HepG2 (cell line): Measurements from ENCODE around the gene CEP128. TPM values are rescaled to one million over a fixed set of nuclear protein-coding genes. Genes with fewer than 3 reads are reported as not detected.

Source experiments
- ATAC-seq: fragments of 200-7000 bp; cut with Tn5 transposase; 3 replicates; pipeline ENCODE4 v1.9.1; 2020; ENCODE audit warnings: mild to moderate bottlenecking, moderate library complexity
- BruUV-seq: library from RNA; stranded (reverse); fragments of 400-500 nt; replicated peaks from 2 replicates; lab custom pipeline; 2021; lab: Mats Ljungman, UMichigan
- CTCF ChIA-PET: fragments of 300-600 bp; formaldehyde crosslinking; extraction: SDS; loops from one replicate; lab custom pipeline; 2021; ENCODE audit warnings: low total read pairs, inconsistent platforms, low intra/inter-chr PET ratio; lab: Yijun Ruan, JAX
- POLR2A ChIA-PET: fragments of 350-600 bp; sonication (Branson Sonifier 250); formaldehyde crosslinking; loops from one replicate; lab custom pipeline; 2020; ENCODE audit warnings: antibody characterized with exemption, inconsistent platforms; lab: Yijun Ruan, JAX
- DNase-seq: peaks from one replicate; pipeline ENCODE4 v3.0.0-alpha.2; 2015; ENCODE audit warnings: low spot score
- FAIRE-seq: peaks from 3 replicates; lab custom pipeline; 2011; peaks lifted over from hg19 to GRCh38; lab: Jason Lieb, UNC
- H2AFZ ChIP-seq: one replicate; pipeline ENCODE4 v1.6.1; 2011; ENCODE audit warnings: low read length, inconsistent platforms
- H3K27ac ChIP-seq: fragments of 300-600 bp; 3 replicates; pipeline ENCODE4 v1.8.0; 2011; ENCODE audit warnings: mixed run types, mild to moderate bottlenecking, mixed read lengths, low read length, inconsistent platforms; ENCODE audit not compliant: insufficient read depth; ENCODE audit errors: extremely low read length
- H3K27me3 ChIP-seq, 2 experiments: fragments of 200-600 bp in 1 of 2; 2 replicates in 1 of 2; 3 replicates in 1 of 2; pipeline versions ENCODE4 v1.6.0 to v1.8.0; 2011; ENCODE audit warnings: low read length in 2 of 2, mild to moderate bottlenecking in 2 of 2, moderate library complexity in 2 of 2, inconsistent platforms in 1 of 2; ENCODE audit not compliant: insufficient read depth in 2 of 2, control insufficient read depth in 1 of 2
- H3K36me3 ChIP-seq, 2 experiments: fragments of 200-600 bp in 1 of 2; replicated peaks in 1 of 2; 2 replicates in 1 of 2; 3 replicates in 1 of 2; pipeline versions ENCODE4 v1.5.1 to v1.8.0; 2011; ENCODE audit warnings: low read length in 2 of 2, inconsistent platforms in 1 of 2; ENCODE audit not compliant: insufficient read depth in 2 of 2, control insufficient read depth in 1 of 2
- H3K4me1 ChIP-seq: 2 replicates; pipeline ENCODE4 v1.5.1; 2012; ENCODE audit warnings: low read length, inconsistent platforms; ENCODE audit not compliant: insufficient read depth
- H3K4me2 ChIP-seq: 2 replicates; pipeline ENCODE4 v1.6.0; 2011; ENCODE audit warnings: low read depth, low read length, inconsistent platforms
- H3K4me3 ChIP-seq, 3 experiments: fragments of 200-600 bp in 1 of 3; sonication (generic), shearing (Covaris generic) in 1 of 3; replicated peaks in 1 of 3; 2 replicates each; pipeline ENCODE4 v1.5.1; 2011 to 2016; ENCODE audit warnings: low read length in 3 of 3, inconsistent platforms in 2 of 3, low read depth in 2 of 3, mild to moderate bottlenecking in 2 of 3, control low read depth in 1 of 3, mixed read lengths in 1 of 3; ENCODE audit not compliant: insufficient read depth in 1 of 3
- H3K79me2 ChIP-seq: one replicate; pipeline ENCODE4 v1.6.1; 2011; ENCODE audit warnings: low read length, inconsistent platforms; ENCODE audit not compliant: insufficient read depth
- H3K9ac ChIP-seq: 2 replicates; pipeline ENCODE4 v1.6.0; 2011; ENCODE audit warnings: mild to moderate bottlenecking, low read depth, low read length, inconsistent platforms; ENCODE audit not compliant: insufficient read depth
- H3K9me3 ChIP-seq: 2 replicates; pipeline ENCODE4 v1.5.1; 2012; ENCODE audit warnings: mild to moderate bottlenecking, low read length
- H4K20me1 ChIP-seq: 2 replicates; pipeline ENCODE4 v1.6.0; 2011; ENCODE audit warnings: inconsistent platforms, mild to moderate bottlenecking, low read length, moderate library complexity; ENCODE audit not compliant: insufficient read depth
- ASH2L ChIP-seq: fragments of 300-600, 200-600 bp; sonication (generic); IDR thresholded peaks from 2 replicates; pipeline ENCODE4 v1.7.0; 2017; ENCODE audit warnings: low read depth, mild to moderate bottlenecking, moderate library complexity, mixed read lengths, low read length; ENCODE audit not compliant: insufficient read length
- RAD51 ChIP-seq: fragments of 450-650 bp; IDR thresholded peaks from 2 replicates; pipeline ENCODE4 v1.6.1; 2016; ENCODE audit warnings: borderline replicate concordance
- SMARCE1 ChIP-seq: fragments of 450-650 bp; IDR thresholded peaks from 2 replicates; pipeline ENCODE4 v1.6.1; 2017; ENCODE audit warnings: borderline replicate concordance
- SSRP1 ChIP-seq: IDR thresholded peaks from 2 replicates; pipeline ENCODE4 v1.6.1; 2016; ENCODE audit warnings: control low read depth
- SYNCRIP ChIP-seq: fragments of 200-400 bp; formaldehyde crosslinking; IDR thresholded peaks from 2 replicates; pipeline ENCODE4 v1.6.1; 2018; ENCODE audit warnings: mild to moderate bottlenecking, low read depth, low read length; ENCODE audit not compliant: insufficient read depth
- ZNF572 ChIP-seq: sonication (generic); formaldehyde crosslinking; IDR thresholded peaks from 2 replicates; pipeline ENCODE4 v1.5.1; 2020; ENCODE audit warnings: mild to moderate bottlenecking, missing genetic modification reagents
- WGBS: methylation state at CpG from one replicate; pipeline ENCODE4 v1.1.6; 2017; ENCODE audit warnings: low lambda C conversion rate; 5-methylcytosine and 5-hydroxymethylcytosine counted together
- in situ Hi-C: cut with HindIII; loops from 2 replicates; pipeline ENCODE4 v1.10.0; 2017; ENCODE audit warnings: low pct_unique_long_range_greater_than_20kb; ENCODE audit not compliant: extremely low pct_ligation_motif_present
- intact Hi-C: fragments of 100-400 bp; cut with micrococcal nuclease; formaldehyde crosslinking; loops from one replicate; pipeline ENCODE4 v1.10.0; 2022; ENCODE audit not compliant: unreplicated experiment
- polyA plus RNA-seq, 8 experiments: library from polyadenylated mRNA; depleted of rRNA in 3 of 8; stranded (reverse) in 7 of 8; unstranded in 1 of 8; fragments of >200 nt; fragmentation: Illumina TruSeq in 4 of 8; extraction: Trizol in 4 of 8; gene quantifications; 2 replicates each; pipeline versions ENCODE4 v1.2.1 to v1.2.3, GENCODE V29; 2011 to 2016; ENCODE audit warnings: low read depth in 4 of 8, missing spikeins in 1 of 8, mixed read lengths in 1 of 8; ENCODE audit not compliant: insufficient read depth in 1 of 8
- total RNA-seq, 5 experiments: library from RNA; depleted of rRNA; stranded (reverse); fragments of >200 nt; fragmentation: Illumina TruSeq; extraction: Trizol; gene quantifications; 2 replicates each; pipeline ENCODE4 v1.2.3, GENCODE V29; 2016; ENCODE audit warnings: low read depth in 1 of 5
- TF ChIP-seq, protein P1 (sequence below), 2 experiments: IDR thresholded peaks; 2 replicates each; pipeline ENCODE4 v1.6.1; 2011 to 2012; ENCODE audit warnings: low read length in 2 of 2, borderline replicate concordance in 1 of 2, low read depth in 1 of 2, mild to moderate bottlenecking in 1 of 2, moderate library complexity in 1 of 2
- TF ChIP-seq, protein P2 (sequence below): sonication (generic); formaldehyde crosslinking; IDR thresholded peaks from 2 replicates; pipeline ENCODE4 v1.8.1; 2023; ENCODE audit warnings: mild to moderate bottlenecking, missing genetic modification reagents

CEP128 gene
- total and polyA plus RNA-seq, 2 of the 13 experiments (the other 11 are each of a cell fraction or from before 2014, with no cell fraction given), result 1.3 to 7.5 TPM

DNA sequence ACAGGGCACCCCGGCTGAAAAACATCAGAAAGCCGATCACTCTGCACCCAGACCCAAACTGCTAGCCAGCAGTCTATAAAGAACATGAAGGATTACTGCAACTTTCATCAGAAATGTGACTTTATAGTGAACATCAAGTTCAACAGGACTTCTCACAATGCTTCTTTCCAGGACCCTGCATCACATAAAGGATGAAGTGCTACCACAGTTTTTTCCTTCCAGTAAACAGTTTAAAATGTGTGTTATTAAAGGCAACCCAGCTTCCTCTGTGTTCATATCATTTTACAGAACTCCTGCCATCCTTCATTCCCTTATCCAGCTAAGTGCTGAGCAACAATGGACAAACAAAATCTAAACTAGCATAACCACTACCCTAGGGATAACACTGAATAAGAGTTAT is 449.9 kb downstream of the CEP128 start:
- no peak overlapping the region for H2AFZ ChIP-seq
- no TSS peak for BruUV-seq
- no peaks in the 10 kb centered on the region for H3K9me3 ChIP-seq
- intact Hi-C loops, result no loop called here
- FAIRE-seq (no peak), DNase-seq (no peak), ATAC-seq (no peak)
- WGBS, result 50% methylated on average over 2 of the region's 2 CpGs
- no peak overlapping the region for H3K9ac ChIP-seq
- no peaks in the 10 kb centered on the region for H4K20me1 ChIP-seq
- no peak overlapping the region for H3K4me3 ChIP-seq
- in situ Hi-C loops, result no loop called here
- no peaks in the 10 kb centered on the region for H3K79me2 ChIP-seq
- H3K4me2 ChIP-seq, result no peak overlapping the region
- ChIA-PET POLR2A (no interaction called here), CTCF (no interaction called here)
- no peaks in the 10 kb centered on the region for H3K36me3 ChIP-seq
- H3K27ac ChIP-seq, result no peak overlapping the region
- H3K27me3 ChIP-seq, result no peaks in the 10 kb centered on the region
- TF ChIP-seq RAD51, result no peak
- no peak for TF ChIP-seq SMARCE1
- no peak for TF ChIP-seq SSRP1 (CRISPR knock-in tag)
- TF ChIP-seq ZNF572, result no peak
- TF ChIP-seq ASH2L, result no peak
- TF ChIP-seq, protein P1, sequence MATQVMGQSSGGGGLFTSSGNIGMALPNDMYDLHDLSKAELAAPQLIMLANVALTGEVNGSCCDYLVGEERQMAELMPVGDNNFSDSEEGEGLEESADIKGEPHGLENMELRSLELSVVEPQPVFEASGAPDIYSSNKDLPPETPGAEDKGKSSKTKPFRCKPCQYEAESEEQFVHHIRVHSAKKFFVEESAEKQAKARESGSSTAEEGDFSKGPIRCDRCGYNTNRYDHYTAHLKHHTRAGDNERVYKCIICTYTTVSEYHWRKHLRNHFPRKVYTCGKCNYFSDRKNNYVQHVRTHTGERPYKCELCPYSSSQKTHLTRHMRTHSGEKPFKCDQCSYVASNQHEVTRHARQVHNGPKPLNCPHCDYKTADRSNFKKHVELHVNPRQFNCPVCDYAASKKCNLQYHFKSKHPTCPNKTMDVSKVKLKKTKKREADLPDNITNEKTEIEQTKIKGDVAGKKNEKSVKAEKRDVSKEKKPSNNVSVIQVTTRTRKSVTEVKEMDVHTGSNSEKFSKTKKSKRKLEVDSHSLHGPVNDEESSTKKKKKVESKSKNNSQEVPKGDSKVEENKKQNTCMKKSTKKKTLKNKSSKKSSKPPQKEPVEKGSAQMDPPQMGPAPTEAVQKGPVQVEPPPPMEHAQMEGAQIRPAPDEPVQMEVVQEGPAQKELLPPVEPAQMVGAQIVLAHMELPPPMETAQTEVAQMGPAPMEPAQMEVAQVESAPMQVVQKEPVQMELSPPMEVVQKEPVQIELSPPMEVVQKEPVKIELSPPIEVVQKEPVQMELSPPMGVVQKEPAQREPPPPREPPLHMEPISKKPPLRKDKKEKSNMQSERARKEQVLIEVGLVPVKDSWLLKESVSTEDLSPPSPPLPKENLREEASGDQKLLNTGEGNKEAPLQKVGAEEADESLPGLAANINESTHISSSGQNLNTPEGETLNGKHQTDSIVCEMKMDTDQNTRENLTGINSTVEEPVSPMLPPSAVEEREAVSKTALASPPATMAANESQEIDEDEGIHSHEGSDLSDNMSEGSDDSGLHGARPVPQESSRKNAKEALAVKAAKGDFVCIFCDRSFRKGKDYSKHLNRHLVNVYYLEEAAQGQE (IDR thresholded peaks at IDR 0.05; ENCODE audit: borderline replicate concordance in 1 of 2, low read depth in 1 of 2, low read length in 2 of 2), result no peak
- TF ChIP-seq, protein P2, sequence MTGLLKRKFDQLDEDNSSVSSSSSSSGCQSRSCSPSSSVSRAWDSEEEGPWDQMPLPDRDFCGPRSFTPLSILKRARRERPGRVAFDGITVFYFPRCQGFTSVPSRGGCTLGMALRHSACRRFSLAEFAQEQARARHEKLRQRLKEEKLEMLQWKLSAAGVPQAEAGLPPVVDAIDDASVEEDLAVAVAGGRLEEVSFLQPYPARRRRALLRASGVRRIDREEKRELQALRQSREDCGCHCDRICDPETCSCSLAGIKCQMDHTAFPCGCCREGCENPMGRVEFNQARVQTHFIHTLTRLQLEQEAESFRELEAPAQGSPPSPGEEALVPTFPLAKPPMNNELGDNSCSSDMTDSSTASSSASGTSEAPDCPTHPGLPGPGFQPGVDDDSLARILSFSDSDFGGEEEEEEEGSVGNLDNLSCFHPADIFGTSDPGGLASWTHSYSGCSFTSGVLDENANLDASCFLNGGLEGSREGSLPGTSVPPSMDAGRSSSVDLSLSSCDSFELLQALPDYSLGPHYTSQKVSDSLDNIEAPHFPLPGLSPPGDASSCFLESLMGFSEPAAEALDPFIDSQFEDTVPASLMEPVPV, result no peak
- no peak for TF ChIP-seq SYNCRIP
- peaks cover 7% of the 10 kb centered on the region for H3K4me1 ChIP-seq
